OCI-LY3 (cell line): ENCODE results near the gene TANGO6.

Experiments used
- H2AFZ ChIP-seq: fragments of 200-600, 300-600 bp; shearing (Covaris generic); 2 replicates; pipeline ENCODE4 v1.6.0; 2014; ENCODE audit warnings: antibody characterized with exemption, low read depth, low read length
- H3K27ac ChIP-seq: fragments of 200-600, 300-600 bp; sonication (generic); 2 replicates; pipeline ENCODE4 v1.5.1; 2014; ENCODE audit warnings: mild to moderate bottlenecking, low read length, moderate library complexity, mixed read lengths
- H3K27me3 ChIP-seq: fragments of 200-600, 300-600 bp; sonication (generic); 2 replicates; pipeline ENCODE4 v1.6.1; 2014; ENCODE audit warnings: low read depth, low read length, mixed read lengths
- H3K36me3 ChIP-seq: fragments of 200-600, 300-600 bp; sonication (generic); replicated peaks from 2 replicates; pipeline ENCODE3; 2014; ENCODE audit warnings: low read depth, low read length, mixed read lengths
- H3K4me1 ChIP-seq: fragments of 300-600, 200-600 bp; sonication (generic); 2 replicates; pipeline ENCODE4 v1.6.1; 2014; ENCODE audit warnings: low read length, mixed read lengths
- H3K4me2 ChIP-seq: fragments of 200-600, 300-600 bp; sonication (generic); 2 replicates; pipeline ENCODE4 v1.6.1; 2014; ENCODE audit warnings: low read length, mixed read lengths
- H3K4me3 ChIP-seq: fragments of 300-600, 200-600 bp; sonication (generic); 2 replicates; pipeline ENCODE4 v1.5.1; 2014; ENCODE audit warnings: antibody characterized with exemption, mild to moderate bottlenecking, low read length, moderate library complexity
- H3K79me2 ChIP-seq: fragments of 300-600, 200-600 bp; shearing (Covaris generic); 2 replicates; pipeline ENCODE4 v1.6.1; 2014; ENCODE audit warnings: mild to moderate bottlenecking, low read length, mixed read lengths
- H3K9ac ChIP-seq: fragments of 300-600, 200-600 bp; shearing (Covaris generic); 2 replicates; pipeline ENCODE4 v1.6.0; 2014; ENCODE audit warnings: mild to moderate bottlenecking, low read length, moderate library complexity
- H3K9me3 ChIP-seq: fragments of 200-600, 300-600 bp; shearing (Covaris generic); 2 replicates; pipeline ENCODE4 v1.6.1; 2014; ENCODE audit warnings: low read length, mixed read lengths; ENCODE audit not compliant: insufficient read depth
- H4K20me1 ChIP-seq: fragments of 200-600, 300-600 bp; sonication (generic); 2 replicates; pipeline ENCODE4 v1.6.1; 2016; ENCODE audit warnings: low read length, mixed read lengths; ENCODE audit not compliant: insufficient read depth
- EZH2phosphoT487 ChIP-seq: fragments of 200-600 bp; shearing (Covaris generic); IDR thresholded peaks from 2 replicates; pipeline ENCODE4 v1.6.1; 2018; ENCODE audit warnings: antibody characterized with exemption, mixed run types, low read depth
- TF ChIP-seq, protein P1 (sequence below): fragments of 200-600, 300-600 bp; sonication (generic); IDR thresholded peaks from 2 replicates; pipeline ENCODE4 v1.5.1; 2014; ENCODE audit warnings: antibody characterized with exemption, low read length, low read depth

Gene TANGO6

GRCh38 chr16:69088684-69089083 lies 245.4 kb downstream of the TANGO6 start:
- no peak for TF ChIP-seq EZH2phosphoT487
- TF ChIP-seq, protein P1, sequence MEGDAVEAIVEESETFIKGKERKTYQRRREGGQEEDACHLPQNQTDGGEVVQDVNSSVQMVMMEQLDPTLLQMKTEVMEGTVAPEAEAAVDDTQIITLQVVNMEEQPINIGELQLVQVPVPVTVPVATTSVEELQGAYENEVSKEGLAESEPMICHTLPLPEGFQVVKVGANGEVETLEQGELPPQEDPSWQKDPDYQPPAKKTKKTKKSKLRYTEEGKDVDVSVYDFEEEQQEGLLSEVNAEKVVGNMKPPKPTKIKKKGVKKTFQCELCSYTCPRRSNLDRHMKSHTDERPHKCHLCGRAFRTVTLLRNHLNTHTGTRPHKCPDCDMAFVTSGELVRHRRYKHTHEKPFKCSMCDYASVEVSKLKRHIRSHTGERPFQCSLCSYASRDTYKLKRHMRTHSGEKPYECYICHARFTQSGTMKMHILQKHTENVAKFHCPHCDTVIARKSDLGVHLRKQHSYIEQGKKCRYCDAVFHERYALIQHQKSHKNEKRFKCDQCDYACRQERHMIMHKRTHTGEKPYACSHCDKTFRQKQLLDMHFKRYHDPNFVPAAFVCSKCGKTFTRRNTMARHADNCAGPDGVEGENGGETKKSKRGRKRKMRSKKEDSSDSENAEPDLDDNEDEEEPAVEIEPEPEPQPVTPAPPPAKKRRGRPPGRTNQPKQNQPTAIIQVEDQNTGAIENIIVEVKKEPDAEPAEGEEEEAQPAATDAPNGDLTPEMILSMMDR = no peak
- Histone ChIP-seq H3K79me2 (no peaks in the 10 kb centered on the region), H3K27me3 (no peaks in the 10 kb centered on the region), H2AFZ (no peak overlapping the region), H3K36me3 (peaks cover 14% of the 10 kb centered on the region), H3K4me2 (peak overlapping the region; percentile 24; the same call in 1 of the 2 replicates), H3K9ac (no peak overlapping the region), H3K4me1 (peaks cover 9% of the 10 kb centered on the region), H3K27ac (no peak overlapping the region), H4K20me1 (no peaks in the 10 kb centered on the region), H3K4me3 (no peak overlapping the region), H3K9me3 (no peaks in the 10 kb centered on the region)

DNA sequence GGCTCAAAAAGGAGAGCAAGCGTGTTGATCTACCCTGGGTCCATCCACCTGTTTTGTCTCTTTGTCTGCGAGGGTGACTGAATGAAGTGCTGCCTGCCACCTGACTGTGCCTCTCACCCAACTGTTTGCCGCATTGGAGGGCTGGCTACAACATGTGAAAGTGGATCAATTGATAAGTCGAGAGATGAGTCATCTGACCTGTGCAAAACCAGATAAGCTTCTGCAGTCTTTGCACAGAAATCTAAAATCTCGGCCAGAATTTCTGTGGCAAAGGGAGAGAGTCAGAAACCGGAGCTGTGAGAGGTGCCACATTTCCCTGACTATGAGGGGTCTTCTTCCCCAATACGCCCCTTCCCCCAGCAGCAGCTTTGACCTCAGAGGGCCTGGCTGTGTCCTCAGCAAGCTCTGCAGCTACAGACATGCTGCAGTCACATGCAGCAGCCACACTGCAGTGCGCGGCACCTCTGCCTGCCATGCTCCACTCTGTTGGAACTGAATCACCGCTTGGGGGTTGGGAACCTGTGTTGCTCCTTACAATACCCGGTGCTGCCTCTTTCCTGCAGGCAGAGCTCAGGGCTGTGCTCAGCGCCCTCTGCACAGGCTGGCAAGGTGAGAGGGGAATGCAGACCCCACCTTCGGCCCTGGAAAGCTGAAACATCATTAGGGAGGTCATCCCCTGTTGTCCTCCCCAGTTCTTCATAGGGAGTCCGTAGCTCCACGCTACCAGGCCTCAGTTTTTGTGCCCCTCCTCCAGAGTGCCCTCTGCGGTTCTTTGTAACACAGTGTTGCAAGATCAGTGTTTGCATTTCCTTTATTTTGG lies 246.0 kb downstream of the TANGO6 start:
- H3K4me2 ChIP-seq = peak overlapping the region; percentile 24; the same call in 1 of the 2 replicates
- no peaks in the 10 kb centered on the region for H3K79me2 ChIP-seq
- TF ChIP-seq, protein P1 = no peak
- TF ChIP-seq EZH2phosphoT487 = no peak

DNA sequence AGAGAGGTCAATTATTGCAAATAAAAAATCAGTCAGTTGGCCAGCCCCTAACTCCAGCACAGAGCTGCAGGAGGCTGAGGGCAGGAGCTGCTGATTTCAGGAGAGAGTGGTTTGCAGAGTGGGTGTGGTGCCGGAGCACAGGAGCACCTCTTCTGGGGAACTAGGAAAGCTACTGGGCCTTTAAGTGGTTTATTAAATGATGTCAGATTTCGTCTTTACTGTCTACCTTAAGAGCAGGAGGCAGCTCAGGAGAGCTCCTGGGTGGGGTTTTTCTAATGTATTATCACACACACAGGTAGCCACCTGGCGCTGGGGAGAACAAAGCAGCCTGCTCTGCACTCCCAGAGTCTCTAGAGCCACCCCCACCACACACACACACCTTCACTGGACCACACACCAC lies 250.6 kb downstream of the TANGO6 start:
- Histone ChIP-seq H4K20me1 (no peaks in the 10 kb centered on the region), H3K36me3 (peaks cover 3% of the 10 kb centered on the region), H3K27me3 (no peaks in the 10 kb centered on the region), H2AFZ (no peak overlapping the region), H3K79me2 (no peaks in the 10 kb centered on the region), H3K9me3 (no peaks in the 10 kb centered on the region), H3K9ac (no peak overlapping the region), H3K4me1 (peaks cover 20% of the 10 kb centered on the region), H3K4me3 (peak overlapping the region; percentile 4; the same call in 1 of the 2 replicates), H3K27ac (no peak overlapping the region), H3K4me2 (peak overlapping the region; percentile 44)
- TF ChIP-seq, protein P1 = no peak

More for the DNA sequence above, 246.0 kb downstream of the TANGO6 start:
- H3K4me1 ChIP-seq = peaks cover 15% of the 10 kb centered on the region
- no peaks in the 10 kb centered on the region for H3K9me3 ChIP-seq
- no peak overlapping the region for H3K9ac ChIP-seq
- H3K36me3 ChIP-seq = peaks cover 11% of the 10 kb centered on the region
- no peak overlapping the region for H2AFZ ChIP-seq
- H3K27ac ChIP-seq = no peak overlapping the region
- H4K20me1 ChIP-seq = no peaks in the 10 kb centered on the region
- no peaks in the 10 kb centered on the region for H3K27me3 ChIP-seq
- no peak overlapping the region for H3K4me3 ChIP-seq

DNA sequence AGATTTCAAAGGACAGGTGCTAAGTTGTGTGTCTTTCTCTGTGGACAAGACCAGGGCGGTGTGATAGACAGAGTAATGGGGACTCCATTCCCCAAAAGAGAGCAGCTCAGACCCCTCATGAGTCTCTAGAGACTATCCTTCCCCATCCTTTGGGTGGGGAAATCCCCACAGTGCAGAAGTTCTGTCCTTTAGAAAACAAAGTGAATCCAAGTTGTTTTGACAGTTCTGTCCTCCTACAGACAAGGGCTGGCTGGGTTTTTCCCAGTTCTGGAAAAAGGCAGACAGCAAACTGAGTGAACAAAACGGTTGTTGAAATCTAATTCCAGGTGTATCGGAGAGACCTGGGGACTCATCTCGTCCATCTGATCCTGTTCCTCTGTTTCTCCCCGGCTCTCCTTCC lies 251.2 kb downstream of the TANGO6 start:
- Histone ChIP-seq H3K79me2 (no peaks in the 10 kb centered on the region), H3K4me1 (peaks cover 16% of the 10 kb centered on the region), H3K4me3 (peak overlapping the region; percentile 4; the same call in 1 of the 2 replicates), H3K4me2 (peak overlapping the region; percentile 44), H3K27ac (no peak overlapping the region), H3K9ac (no peak overlapping the region), H2AFZ (no peak overlapping the region), H4K20me1 (no peaks in the 10 kb centered on the region), H3K27me3 (no peaks in the 10 kb centered on the region), H3K9me3 (no peaks in the 10 kb centered on the region), H3K36me3 (peaks cover 3% of the 10 kb centered on the region)
- TF ChIP-seq, protein P1 = no peak
- TF ChIP-seq EZH2phosphoT487 = no peak
